Brain pericyte (primary cell): ENCODE data around the gene AKAP6.

Experiments used
- DNase-seq: peaks from one replicate; pipeline ENCODE4 v3.0.0-alpha.2; 2012; ENCODE audit warnings: low read depth, low spot score

The AKAP6 gene

GRCh38 chr14:32474478-32475195 is 145.5 kb downstream of the AKAP6 start:
- no peak for DNase-seq

DNA sequence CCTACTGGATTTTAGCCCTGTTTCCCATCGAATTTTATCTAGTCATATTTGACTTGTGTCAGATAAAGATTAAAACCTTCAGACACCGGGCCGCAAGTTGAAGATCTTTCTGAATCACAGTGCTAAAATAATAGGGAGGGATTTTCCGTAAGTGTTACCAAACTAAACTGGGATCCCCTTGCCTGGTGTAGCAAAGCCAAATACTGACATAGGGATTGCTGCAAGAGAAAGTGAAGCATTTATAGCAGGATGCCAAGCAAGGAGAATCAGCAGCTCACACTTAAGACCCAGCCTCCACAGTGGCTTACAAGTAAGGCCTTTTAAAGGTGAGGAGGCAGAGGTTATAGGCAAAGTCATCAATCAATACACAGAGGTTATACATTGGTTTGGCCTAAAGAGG is 147.4 kb downstream of the AKAP6 start:
- no peak for DNase-seq

- DNase-seq: no peak
Measured at GRCh38 chr14:32477396-32477795, 148.3 kb downstream of the AKAP6 start.

GRCh38 chr14:32478050-32478449 is 149.0 kb downstream of the AKAP6 start:
- DNase-seq: no peak

DNA sequence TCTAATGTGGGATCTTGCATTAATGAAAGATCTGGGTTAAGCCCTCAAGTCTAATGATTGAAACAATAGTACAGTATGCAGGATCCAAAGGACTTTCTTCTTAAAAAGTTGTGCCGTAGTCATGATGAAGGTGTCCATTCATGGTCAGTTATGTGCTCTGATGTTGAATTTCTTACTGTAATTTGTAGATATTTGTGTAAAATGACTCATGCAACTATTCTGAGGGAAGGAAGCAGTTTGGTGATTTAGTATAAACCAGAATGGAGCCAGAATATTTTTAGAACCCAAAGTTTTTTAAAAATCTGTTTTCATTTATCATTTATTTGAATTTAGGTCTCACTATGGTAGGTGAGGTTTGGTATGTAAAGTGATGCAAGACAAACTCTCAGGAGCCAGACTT is 151.2 kb downstream of the AKAP6 start:
- DNase-seq: no peak

DNA sequence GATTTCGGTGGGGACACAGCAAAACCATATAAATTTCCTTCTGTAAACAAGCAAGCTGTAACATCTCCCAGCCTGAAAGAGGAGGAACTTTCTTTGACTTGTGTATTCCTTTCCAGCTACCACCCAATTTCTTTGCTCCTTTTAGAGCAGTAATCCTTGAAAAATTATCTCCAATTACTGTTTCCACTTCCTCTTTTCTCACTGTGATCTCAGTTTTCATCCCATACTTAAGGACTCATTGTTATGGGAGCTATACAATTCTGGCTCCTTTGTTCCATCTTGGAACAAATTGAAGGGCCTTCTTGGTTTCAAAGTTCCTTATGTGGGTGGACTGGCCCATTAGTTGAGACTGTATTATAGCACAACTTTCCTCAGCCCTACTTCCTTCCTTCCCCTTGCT is 152.6 kb downstream of the AKAP6 start:
- DNase-seq: no peak

DNA sequence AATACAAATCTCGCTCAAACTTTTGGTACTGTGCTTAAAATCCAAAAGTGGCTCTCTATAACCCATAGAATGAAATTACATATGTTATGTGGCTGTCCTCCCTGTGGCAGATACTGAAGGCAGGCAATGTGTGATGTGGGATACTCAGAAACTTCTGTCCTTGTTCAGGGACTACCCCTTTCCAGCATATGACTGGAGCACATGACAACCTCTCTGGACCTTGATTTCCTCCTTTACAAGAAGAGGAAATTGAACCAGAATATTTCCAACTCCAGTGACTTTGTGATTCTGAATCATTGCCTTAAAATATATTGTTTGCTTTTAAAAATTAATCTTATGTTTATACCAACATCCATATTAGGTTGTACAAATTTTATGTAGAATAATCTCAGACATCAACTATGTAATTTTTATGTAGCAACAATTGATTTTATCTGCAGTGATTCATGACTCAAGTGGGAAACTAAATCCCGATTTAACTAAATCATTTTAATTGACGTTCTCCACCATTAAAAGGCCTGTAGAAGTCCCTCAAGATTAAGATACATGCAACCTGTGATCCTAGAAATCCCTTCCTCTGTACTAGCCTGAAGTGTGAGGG is 162.4 kb downstream of the AKAP6 start:
- no peak for DNase-seq

DNA sequence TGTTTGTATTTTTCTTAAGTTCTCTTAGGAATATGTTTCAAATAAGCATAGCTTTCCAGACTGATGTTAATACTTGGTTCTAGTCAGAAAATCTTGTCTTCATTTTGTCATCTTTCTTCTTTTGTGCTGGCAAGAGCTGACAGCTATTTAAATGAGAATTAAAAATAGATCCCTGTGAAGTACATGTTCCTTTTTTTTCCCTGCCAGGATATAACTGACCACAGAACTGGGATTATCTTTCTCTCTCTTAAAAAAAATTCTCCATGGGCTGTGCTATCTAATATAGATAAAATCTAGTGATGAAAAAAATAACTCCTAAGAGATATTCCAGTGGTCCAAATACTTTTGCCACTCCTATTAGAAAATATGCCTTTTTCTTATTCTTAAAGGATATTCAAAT is 163.4 kb downstream of the AKAP6 start:
- no peak for DNase-seq

DNA sequence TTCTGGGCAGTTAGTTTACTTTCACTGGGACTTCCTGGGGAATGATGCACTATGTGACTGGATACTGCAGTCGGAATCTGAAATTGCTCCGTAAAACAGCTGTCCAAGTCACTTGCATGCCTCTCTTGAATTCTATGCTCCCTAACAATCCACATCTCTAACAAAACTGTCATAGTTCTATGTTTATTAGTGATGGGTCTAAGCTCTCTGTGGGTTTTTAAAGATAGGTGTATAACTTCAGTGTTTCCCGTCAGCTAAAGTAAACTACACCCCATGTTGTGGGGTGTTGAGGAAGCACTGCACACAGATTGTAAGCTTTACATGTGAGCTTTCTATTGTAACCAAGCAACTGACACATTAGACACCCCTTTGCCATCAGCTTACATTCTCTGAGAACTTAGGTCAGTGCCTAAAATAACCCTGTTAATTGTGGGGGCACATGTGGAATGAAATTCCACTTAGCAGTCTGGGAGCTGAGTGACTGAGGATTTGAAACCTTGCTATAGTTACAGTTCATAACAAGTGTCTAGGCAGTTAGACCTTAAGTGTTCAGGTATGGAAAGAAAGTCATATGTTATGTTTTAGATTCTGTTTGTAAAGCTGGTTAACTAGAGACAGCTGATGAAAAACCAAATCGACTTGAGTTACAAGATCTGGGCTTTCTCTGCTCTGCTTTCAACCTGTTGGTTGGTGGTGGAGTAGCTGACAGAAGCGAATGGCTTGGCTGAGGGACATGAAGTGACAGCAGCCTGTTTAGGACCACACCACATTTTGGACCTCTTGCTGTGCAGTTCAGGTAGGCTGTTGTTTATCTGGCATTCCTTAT is 165.7 kb downstream of the AKAP6 start:
- no peak for DNase-seq

DNA sequence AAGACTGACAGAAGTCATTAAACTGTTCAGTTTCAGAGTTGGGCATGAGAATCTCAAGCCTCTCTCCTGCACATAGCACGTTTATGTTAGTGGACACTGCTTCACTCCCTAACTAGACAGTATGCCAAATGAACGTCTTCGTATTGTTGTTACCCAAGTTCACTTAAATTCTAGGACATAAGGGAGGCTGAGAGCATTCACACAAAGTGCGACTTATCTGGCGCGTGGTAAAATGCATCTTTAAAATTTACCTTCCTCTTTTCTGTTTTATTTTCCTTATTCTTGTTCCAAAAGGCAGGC is 166.3 kb downstream of the AKAP6 start:
- no peak for DNase-seq

DNA sequence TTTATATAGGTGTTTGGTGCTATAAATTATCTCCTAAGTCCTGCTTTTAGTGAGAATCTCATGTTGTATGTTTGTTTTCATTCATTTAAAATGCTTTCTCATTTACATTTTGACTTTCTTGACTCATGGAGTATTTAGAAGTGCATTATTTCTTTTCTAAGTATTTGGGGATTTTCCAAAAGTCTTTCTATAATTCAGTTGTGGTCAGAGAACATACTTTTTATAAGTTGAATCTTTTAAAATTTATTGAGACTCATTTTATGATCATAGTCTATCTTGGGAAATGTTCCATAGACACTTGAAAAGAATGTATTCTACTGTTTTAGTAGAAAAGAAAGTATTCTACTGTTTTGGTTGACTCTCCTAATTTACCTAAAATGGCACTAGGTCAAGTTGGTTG is 168.2 kb downstream of the AKAP6 start:
- DNase-seq: no peak

GRCh38 chr14:32507029-32507984 is 178.2 kb downstream of the AKAP6 start:
- DNase-seq: no peak

DNA sequence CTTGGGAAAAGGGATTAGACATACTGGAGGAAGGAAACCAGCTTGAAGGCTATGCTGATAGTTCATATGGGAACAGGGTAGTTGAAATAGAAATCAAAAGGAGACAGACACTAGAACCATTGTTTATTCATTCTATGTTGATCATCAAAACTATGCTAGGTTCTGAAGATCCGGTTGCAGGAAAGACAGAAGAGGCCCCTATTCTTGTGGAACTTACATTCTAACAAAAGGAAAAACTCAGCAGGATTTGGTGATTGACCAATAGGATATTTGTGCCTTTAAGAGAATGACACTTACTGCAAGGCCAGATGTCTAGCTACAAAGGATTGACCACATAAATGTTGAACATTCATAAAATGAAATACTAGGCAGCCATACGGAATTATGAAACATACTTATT is 179.2 kb downstream of the AKAP6 start:
- DNase-seq: no peak

- peak; percentile 96 for DNase-seq
Measured at GRCh38 chr14:32509632-32510187, 180.6 kb downstream of the AKAP6 start.

DNA sequence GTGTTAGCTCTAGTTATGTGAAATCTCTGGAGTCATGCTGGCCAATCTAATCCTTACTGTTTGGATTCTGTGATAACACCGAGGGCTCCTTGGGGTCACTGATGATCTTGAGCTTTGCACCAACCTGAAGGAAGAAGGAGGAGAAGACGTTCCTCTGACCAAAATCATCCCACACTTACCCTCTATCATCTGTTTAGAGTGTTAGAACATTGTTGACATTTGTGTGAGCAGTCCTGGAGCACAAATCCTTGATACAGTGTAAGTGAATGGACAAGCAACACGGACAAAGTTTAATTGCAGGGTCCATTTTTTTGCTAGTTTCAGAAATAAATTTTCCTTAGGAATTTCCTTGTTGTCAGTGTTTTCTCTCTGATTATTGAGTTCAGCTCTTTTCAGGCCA is 181.7 kb downstream of the AKAP6 start:
- DNase-seq: no peak

GRCh38 chr14:32512348-32512747 is 183.2 kb downstream of the AKAP6 start:
- no peak for DNase-seq

GRCh38 chr14:32512813-32513212 is 183.7 kb downstream of the AKAP6 start:
- no peak for DNase-seq

GRCh38 chr14:32513571-32514009 is 184.5 kb downstream of the AKAP6 start:
- no peak for DNase-seq

- no peak for DNase-seq
Measured at GRCh38 chr14:32514236-32514635, 185.1 kb downstream of the AKAP6 start.

DNA sequence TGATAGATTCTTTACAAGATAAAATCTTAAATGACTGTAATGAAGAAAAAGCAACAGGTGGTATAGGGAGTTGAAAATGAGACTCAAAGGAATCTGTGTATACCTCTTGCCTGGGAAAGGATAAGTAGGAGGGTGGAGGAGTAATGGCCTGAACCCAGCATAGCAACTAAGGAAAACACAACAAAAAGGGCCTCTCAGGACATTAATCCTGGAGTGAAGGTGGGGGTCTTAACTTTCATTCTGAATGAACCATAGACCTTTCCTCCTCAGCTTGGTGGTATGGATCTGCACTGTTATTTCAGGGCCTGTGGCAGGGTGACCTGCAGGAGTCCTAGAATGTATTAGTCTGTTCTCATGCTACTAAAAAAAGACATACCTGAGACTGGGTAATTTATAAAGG is 185.6 kb downstream of the AKAP6 start:
- DNase-seq: no peak

GRCh38 chr14:32524609-32525375 is 195.7 kb downstream of the AKAP6 start:
- peak; percentile 27 for DNase-seq
